T follicular helper cell (primary cell): ENCODE results near the gene GREB1.

Experiments
- DNase-seq: peaks from one replicate; pipeline ENCODE4 v3.0.0-alpha.2; 2020; ENCODE audit warnings: low read depth

The GREB1 gene

DNA sequence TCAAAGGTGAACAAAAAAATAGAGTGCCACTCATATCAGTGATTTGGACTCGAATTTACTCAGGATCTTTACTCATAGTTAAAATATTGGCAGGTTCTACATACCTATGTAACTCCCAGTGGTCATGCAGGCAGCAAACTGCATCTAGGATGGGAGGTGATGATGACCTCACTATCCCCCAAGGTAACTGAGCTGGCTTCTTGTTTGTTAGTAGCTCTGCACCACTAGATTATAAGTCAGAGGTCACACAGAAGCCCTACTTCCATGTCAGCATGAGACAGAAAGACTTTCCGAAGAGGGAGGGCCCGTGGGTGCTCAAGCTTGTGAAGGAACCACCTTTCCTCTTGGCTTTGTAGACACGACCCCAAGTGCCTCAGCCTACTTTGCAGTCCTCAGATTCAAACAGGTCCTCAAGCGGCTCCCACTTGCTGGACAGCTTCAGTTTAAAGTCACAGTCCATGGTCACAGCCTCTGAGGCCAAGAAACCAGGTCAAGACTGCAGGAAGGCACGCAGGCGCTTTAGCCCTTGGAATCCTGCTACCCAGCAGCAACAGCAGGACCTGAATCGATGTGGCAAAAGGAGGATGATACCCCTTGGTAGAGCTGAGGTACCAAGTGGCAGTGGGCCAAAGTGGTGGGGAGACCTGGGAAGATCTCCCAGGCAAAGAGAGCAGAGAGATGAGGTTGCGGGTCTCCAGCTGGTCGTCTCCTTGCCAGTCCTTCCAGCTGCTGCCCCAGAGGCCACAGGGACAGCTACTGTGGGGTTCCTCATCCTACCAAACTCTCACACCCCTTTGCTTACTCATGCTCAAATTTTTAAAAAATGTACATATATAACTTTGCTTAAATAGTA is 131.9 kb downstream of the GREB1 start:
- no peak for DNase-seq

DNA sequence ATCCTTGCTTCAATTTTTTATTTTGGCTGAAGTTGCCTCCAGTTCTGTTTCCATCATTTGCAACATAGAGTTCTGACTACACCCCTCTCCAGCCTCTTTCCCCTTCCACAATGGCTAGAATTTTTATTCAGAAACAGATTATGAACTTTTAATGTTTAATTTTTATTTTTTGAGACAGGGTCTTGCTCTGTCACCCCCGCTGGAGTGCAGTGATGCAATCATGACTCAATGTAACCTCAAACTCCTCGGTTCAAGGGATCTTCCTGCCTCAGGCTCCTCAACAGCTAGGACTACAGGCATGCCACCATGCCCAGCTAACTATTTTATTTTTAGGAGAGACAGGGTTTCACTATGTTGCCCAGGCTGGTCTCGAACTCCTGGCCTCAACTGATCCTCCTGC is 133.3 kb downstream of the GREB1 start:
- DNase-seq: no peak

DNA sequence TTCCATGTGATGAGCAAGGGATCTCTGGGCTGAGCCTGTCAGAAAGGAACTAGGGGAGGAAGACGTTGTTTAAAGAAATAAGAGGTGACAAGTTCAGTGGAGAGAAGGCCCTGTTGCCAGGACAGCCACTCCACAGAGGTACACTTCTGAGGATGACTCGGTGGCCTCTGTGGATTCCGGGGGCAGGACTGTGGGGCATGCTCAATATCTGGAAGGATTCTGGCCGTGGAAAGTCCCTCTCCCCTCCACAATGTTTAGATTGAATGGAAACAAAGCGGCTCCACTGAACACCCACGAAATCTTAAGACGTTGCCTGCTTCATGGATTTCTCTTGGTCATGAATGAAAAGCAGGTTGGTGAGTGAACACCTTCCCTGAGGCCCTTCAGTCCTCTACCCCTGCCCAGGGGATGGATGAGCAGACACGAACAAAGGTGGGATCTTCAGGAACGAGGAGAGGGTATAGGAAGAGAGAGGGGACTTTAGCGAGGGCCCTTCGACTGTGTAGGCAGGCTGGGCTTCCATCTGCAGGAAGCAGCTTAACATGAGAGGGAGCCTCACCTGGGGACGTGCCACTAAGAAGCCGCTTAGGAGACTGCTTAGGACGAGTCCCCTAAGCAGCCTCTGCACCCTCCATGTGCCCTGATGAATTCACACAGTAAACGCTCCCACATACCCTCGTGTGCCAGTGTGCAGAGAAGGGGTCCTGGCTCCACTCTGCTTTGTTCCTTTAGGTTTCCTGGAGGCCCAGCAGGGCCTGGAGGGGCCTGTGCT is 134.2 kb downstream of the GREB1 start:
- DNase-seq: no peak

DNA sequence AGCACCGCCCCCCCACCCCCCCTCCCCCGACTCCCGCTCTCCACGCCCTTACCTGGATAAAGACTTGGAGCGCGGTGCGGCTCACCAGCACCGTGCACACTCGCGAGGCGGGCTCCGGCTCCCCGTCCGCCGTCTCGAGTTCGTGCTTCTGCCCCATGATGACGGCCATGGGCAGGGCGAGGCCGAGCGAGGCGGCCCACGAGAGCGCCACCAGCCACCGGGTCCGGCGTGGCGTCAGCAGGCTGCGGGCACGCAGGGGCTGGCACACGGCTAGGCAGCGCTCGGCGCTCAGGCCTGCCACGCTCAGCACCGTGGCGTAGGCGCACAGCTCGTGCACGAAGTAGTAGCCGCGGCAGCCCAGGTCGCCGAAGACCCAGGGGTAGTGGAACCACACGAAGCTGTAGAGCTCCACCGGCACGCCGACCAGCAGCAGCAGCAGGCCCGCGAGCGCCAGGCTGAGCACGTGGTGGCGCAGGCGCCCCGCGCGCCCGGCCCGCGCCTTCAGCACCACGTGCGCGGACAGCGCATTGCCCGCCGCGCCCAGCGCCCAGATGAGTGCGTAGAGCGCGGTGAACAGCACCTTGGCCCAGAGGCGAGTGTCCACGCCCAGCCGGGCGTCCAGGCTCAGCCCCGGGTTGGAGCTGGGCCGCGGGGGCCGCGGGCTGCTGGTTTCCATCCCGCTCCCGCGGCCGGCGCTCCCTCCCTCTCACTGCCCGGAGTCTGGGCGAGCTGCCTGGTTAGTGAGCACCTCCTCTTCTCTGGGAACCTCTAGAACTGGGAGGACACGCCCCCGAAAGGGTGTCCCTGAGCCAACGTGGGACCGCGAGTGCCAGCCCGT is 135.8 kb downstream of the GREB1 start, which contains the start of gene NTSR2:
Gene NTSR2, minus strand, starts transcription at position 742 of the 838 bp plus-strand sequence. Its CDS starts 66 bp downstream, at position 676.
- no peak for DNase-seq

DNA sequence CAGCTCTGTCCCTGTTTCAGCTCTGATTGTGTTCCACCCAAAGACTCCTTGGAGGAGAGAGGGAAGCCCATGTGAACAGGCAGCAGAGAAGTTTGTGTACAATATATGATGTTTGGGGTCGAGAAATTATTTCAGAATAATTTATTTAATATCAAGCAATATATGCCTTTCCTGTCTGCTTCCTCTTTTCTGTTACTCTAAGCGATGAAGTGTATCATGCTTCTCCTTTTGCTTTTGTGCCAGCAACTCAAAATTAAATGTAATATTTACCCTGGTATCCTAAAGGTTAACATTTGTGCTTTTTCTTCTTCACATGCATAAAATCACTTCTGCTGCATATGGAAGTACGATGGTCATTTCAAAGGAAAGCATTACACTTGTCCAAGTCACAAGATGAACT is 138.6 kb downstream of the GREB1 start:
- DNase-seq: no peak

DNA sequence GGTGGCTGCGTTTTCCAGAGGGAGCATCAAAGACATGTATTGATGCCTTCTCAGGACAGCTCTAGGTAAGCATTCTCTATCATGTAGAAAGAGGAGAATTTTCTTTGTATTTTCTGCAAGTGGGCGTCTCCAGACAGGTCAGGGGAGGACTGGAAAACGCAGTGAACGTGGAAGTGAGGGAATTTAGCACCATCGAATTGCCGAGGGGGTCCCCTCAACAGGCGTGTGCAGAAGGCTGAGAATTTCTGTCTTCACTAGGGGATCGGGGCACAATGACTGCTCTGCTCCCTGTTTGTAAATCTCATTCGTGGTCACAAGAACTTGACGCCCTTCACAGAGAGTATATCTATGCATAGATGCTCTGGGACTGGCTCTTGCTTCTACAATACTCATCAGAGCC is 141.1 kb downstream of the GREB1 start:
- DNase-seq: no peak

DNA sequence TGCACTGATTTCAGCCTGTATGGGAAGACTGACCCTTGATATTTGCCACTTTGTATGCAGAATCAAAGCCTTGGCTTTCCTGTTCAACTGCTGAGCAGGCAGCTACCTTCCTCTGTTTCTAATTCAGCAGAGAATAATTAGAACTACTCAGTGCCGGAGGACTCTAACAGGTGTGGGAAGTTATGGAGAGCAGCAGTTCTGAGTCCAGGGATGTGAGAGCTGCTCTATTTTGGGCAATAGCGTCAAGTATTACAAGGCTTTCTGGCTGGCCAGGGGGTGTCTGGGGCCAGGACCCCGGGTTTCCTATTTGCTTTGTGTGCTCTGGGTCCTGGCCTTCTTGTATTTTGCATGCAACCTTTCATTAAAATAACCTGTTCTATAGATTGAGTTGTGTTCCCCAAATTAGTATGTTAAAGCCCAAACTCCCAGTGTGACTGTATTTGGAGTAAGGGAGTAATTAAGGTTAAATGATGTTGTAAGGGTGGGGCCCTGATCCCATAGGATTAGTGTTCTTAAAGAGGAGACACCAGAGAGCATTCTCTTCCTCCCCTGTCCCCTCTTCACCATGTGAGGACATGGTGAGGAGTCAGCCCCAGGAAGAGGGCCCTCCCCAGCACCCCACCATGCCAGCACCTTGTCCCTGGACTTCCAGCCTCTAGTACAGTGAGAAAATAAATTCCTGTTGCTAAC is 141.7 kb downstream of the GREB1 start:
- DNase-seq: no peak

DNA sequence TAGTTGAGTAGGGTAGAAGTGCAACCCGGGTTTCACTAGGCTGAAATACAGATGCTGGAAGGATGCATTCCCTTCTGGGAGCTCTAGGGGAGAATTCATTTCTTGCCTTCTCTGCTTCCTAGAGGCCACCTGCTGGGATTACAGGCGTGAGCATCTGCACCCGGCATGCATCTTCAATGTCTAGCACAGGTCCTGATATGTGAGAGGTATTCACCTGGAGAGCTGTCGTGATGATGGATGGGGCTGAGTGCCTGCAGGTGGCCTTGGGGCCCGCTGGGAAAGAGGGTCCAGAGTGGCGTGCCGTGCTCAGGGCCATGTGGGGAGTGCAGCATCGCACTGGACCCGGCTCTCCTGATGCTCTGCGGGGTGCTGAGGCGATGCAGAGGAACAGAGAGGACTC is 142.8 kb downstream of the GREB1 start:
- no peak for DNase-seq

DNA sequence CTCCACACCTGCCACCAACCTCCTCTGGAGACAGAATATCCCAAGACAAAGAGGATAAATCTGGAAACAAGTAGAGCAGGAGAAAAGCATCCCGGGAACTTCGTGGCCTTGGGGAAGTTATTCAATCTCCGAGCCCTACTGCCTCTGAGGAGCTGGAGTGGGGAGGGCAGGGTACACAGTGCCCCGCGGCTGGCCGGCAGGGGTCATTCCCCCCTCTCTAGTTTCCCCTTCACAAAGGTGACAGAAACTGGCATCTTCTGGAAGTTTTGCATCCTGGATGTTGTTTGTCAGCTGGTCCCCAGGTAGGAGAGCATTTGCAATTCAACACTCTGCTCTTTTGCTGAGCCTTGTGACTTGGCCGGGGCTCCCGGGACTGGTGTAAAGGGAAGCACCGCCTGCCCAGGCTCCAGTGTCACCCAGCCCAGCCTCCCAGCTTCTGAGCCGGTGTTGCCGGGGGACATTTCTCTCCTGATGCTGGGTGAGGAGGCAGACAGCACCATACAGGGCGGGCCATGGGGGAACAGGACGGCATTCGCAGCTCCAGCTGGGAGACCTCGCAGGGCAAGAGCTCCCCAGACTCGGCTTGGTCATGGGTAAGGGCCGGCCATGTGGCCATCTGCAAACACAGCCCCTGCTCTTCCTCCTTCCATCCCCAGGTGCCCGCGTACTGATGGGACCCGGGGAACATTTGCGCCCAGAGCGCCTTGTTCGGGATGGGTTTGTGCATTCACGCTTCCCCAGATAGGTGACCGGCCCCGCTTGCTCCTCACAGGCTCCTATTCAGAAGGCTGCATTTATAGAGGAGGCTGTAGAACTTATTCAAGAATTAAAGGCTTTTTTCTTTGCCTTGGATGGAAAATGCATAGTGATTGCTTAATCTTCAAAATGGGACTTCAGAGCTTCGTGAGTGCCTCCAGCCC is 143.6 kb downstream of the GREB1 start:
- no peak for DNase-seq

DNA sequence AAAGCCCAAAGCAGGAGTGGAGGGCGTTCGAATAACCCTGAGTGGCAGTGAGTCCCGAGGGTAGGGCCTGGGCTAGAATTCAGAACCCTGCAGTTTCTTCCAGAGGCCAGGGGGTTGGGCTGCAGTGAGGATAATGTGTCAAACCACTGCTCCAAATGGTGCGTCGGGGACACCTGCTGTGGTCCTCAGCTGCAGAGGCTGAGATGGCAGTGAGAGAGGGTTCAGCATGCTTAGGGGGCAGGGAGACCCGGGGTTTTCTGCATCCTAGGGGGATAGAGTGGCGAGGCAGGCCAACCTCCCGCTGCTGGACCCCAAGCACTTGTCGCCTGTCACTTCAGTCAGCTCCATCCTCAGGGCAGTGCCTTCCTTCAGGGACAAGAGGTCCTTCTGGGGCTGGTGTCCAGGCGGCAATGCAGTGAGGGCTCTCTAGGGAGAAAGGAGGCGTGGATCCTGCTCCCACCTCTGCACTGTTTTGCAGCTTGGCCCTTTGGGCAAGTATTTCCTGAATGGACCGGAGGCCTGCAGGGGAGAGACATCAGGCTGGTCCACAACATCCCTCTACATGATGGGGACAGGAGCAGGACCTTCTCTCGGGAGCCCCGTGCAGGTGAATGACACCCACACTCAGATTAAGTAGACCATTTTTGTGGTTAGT is 144.6 kb downstream of the GREB1 start:
- DNase-seq: no peak

DNA sequence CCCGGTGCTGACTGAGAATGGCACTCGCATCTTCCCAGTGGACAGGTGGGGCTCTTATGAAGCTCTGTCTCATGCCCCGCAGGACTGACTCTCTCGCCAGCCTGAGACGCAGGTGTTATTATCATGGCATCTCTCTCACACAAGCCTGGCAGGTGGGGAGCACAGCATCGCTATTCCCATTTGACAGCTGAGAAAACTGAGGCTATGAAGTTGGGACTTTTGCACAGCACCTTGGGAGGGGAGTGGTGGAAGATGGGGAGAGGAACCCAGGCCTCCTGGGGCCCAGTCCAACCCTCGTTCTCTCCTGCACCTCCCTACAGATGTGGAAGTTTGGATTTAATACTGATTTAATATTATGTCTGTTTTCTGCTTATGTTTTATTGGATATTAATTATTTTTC is 145.2 kb downstream of the GREB1 start:
- DNase-seq: no peak

DNA sequence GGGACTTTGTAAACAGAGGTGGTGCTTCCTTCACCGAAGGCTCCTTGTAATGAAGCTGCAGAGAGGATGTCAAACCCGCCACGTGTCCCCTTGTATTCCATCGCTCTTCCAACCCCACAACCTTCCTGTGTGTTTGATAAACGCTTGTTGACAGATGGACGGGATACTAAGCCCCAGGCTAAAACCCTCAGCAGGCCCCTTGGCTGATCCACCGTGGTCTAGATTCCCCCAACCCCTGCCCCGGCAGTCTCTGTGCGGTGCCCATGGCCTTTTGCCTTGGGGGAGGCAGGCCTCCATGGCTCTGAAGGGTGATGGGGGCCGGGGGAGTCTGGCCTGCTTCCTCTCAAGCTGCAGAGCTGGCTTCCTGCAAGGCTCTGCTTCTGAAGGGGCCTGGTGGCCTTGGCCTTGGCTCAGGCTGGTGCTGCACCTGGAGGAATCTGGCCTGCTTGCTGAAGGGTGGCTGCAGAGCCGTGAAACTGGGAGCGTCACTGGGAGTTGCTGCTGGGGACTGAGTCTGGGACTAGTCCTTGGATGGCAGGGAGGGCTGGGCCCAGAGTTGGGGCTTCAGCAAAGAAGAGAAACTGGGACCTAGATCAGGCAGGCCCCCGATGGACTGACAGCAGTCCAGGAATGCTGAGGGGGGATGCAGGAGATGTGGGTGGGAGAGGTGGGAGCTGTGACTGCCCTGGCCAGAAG is 145.8 kb downstream of the GREB1 start:
- DNase-seq: no peak

DNA sequence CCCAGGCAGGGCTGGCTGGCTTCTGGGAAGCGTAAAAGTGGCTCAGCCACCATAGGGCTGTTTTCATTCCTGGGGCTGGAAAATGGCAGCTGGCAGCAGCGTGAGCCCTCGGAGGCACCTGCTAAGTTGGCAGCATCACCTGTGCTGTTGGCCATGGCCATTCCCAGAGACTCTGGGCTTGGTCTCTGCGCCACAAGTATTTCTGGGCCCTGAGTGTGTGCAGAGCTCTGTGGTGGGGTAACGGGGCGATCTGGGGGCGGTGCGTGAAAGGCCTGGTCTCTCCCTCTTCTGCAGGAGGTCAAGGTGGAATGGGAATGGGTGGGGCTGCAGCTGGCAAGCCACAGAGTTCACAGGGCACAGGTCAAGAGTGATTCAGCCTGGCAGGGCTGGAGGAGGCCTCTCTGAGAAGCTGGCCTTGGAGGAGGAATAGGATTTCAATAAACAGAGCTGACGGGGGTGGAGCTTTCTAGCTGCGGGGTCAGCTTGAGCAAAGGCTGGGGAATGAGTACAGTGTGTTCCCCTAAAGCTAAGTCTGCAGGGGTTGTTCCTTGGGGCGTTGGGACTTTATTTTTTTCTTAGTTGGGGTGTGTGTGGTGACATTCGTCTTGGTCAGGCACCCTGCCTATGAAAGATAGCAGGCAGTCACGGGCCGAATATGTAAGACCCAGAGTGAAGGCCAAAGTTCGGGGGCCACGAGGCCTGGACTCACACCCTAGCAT is 146.5 kb downstream of the GREB1 start:
- DNase-seq: no peak

DNA sequence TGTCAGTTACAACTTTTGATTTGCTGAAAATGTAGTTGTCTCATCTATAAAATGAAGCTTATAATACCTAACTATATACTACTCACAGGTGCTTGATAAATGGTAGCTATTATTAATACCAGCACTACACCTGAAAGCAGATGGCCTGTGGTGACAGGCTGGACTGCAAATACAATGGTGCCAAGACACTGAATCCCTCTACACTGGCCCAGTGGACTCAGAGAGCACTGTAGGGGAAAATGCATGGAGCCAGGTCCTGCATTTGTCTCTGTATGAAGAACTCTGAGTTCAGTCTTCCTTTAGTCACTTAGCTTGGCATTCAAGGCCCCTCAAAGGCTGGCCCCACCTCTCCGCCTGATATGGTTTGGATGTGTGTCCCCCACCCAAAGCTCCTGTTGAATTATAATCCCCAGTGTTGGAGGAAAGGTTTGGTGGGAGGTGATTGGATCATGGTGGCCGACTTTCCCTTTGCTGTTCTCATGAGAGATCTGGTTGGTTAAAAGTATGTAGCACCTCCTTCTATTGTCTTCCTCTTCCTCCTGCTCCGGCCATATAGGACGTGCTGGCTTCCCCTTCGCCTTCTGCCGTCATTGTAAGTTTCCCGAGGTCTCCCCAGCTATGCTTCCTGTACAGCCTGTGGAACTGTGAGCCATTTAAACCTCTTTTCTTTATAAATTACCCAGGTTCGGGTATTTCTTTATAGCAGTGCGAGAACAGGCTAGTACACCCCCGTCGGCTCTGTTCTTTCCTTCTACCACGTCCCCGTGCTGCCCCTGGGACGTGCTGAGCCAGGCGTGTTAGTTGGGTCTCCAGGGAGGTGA is 147.3 kb downstream of the GREB1 start:
- no peak for DNase-seq

DNA sequence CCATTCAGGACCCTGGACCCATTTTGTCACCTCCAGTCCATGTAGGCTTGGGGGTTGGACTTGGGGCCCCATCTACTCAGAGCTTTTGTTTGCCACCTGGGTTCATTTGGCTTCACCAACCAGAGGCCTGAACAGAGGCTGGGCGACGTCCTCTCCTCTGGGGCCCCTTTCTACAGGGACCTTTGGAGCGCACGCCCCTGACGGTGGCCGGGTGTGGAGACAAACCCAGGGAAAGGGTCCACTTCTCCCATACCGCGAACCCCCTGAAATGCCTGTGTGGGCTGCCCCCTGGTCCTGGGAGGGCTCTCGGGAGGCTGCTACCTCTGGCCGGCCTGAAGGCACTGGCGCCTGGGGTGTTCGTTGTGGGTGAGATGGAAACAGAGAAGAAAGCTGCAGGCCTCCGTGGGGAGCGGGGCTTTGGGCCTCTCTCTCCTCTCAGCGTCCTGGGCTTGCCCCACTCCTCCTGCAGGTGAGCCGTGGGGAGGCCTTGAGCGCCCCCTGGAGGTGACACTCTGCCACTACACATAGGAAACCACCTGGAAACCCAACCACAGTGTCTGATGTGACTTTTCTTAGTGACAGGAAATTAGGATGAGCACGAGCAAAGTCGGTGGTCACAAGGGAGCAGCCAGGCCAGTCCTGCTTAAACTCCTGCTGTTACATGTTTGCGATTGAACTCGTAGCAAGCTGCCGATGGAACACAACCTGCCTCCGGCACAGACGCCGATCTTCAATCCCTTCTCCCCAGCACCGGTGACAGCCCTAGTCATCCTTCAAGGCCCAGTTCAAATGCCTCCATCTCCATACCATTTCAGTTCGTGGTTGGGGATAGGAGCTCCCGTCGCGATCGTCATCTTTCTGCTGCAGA is 148.1 kb downstream of the GREB1 start:
- peak; percentile 34 for DNase-seq

DNA sequence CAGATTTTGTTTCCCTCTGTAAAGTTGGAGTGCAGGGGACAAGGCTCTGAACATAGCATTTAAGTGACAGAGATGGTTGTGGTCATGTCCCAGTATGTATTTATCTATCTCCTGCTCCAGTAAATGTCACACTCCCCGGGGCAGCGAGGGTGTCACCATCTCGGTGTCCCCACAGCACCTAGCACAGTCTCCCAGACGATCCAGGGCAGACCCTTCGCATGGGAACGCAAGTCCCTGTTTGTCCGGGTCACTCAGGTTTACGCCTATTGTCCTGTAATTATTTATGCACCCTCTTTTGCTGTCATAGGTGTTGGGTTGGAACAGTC is 148.7 kb downstream of the GREB1 start:
- DNase-seq: no peak

DNA sequence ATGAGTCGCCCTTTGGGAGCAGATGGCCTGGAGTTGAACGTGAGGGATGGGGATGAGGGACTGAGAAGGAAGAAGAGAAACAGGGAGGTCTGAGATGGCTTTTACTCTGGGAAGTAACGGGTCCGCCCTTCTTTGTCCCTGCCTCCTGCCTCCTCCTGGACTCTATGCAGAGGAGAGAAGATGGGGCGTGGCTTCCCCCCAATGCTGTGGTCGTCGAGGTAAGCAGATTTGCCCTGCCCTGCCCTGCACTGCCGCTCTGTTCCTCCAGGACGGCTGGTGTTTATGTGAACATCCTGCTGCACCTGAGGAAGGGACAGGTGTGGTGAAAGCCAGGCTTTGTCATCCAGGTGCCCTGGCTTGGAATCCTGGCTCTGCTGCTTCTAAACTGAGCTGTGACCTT is 149.6 kb downstream of the GREB1 start:
- DNase-seq: no peak
